Gastrocnemius medialis (tissue), 4 donors: ENCODE measurements around the gene CXCL13. TPM values are rescaled to one million over a fixed set of nuclear protein-coding genes. Genes with fewer than 3 reads are reported as not detected.
"Not testable (repeated sequence)": the region's sequence is repeated elsewhere in the genome, so short reads cannot be mapped to it uniquely, and the experiment has no call there.

ENCODE experiments used
- ATAC-seq, 2 donors: fragments of 150-250 bp; one replicate each; pipeline ENCODE4 v1.9.1; 2016
- DNase-seq, 2 donors: peaks; one replicate each; pipeline ENCODE4 v3.0.0-alpha.2; 2019
- H3K27ac ChIP-seq, 4 donors: fragments of 200-600 bp; sonication (generic); 1 replicate in 1 of 4; 2 replicates in 3 of 4; pipeline ENCODE4 v1.5.1; 2016 to 2018; ENCODE audit warnings: mild to moderate bottlenecking in 2 of 4, moderate library complexity in 1 of 4
- H3K27me3 ChIP-seq, 3 donors: fragments of 200-600 bp; sonication (generic) in 2 of 3; 1 replicate in 1 of 3; 2 replicates in 2 of 3; pipeline versions ENCODE4 v1.5.1 to v1.6.0; 2016 to 2019; ENCODE audit warnings: mild to moderate bottlenecking in 1 of 3, moderate library complexity in 1 of 3
- H3K36me3 ChIP-seq, 2 donors: fragments of 200-600 bp; sonication (generic) in 1 of 2; one replicate each; pipeline ENCODE4 v1.5.1; 2017 to 2018
- H3K4me1 ChIP-seq, 2 donors: fragments of 200-600 bp; sonication (generic) in 1 of 2; one replicate each; pipeline ENCODE4 v1.5.1; 2016 to 2017; ENCODE audit warnings: mild to moderate bottlenecking in 2 of 2
- H3K4me3 ChIP-seq, 4 donors: fragments of 200-600 bp; sonication (generic) in 3 of 4; 1 replicate in 1 of 4; 2 replicates in 3 of 4; pipeline ENCODE4 v1.5.1; 2016 to 2019; ENCODE audit warnings: mild to moderate bottlenecking in 2 of 4
- H3K9me3 ChIP-seq, 3 donors: fragments of 200-600 bp; sonication (generic) in 2 of 3; 1 replicate in 1 of 3; 2 replicates in 2 of 3; pipeline ENCODE4 v1.5.1; 2016 to 2019
- CTCF ChIP-seq, 5 experiments: fragments of 450-650 bp in 3 of 5; fragments of 200-600 bp in 2 of 5; sonication (generic) in 2 of 5; IDR thresholded peaks in 4 of 5; conservative IDR thresholded peaks in 1 of 5; 1 replicate in 4 of 5; 2 replicates in 1 of 5; pipeline ENCODE4 v1.5.1; 2016 to 2019; ENCODE audit warnings: antibody characterized with exemption in 5 of 5, mild to moderate bottlenecking in 3 of 5, moderate library complexity in 3 of 5
- POLR2A ChIP-seq, 2 donors: fragments of 450-650 bp; IDR thresholded peaks; one replicate each; pipeline ENCODE4 v1.6.1; 2017; ENCODE audit warnings: antibody characterized with exemption in 2 of 2, mild to moderate bottlenecking in 2 of 2, moderate library complexity in 2 of 2
- in situ Hi-C, 4 donors: fragments of 200-750 bp; cut with MboI; loops; one replicate each; pipeline versions ENCODE4 v1.15.0 to v1.8.0; 2017; ENCODE audit warnings: low sequenced_read_pairs in 4 of 4
- intact Hi-C: fragments of 100-400 bp; cut with DNase I; formaldehyde crosslinking; loops from one replicate; pipeline ENCODE4 v1.15.1; 2023; ENCODE audit warnings: low total_unique reads
- total RNA-seq, 4 donors: library from RNA; depleted of rRNA; stranded (reverse); fragments of >200 nt; gene quantifications; one replicate each; pipeline versions ENCODE4 v1.1.0 to v1.2.3, GENCODE V29; 2016

The CXCL13 gene
- total RNA-seq, 4 donors from 2014 or later = not detected

- no peaks in the 10 kb centered on the region for H3K9me3 ChIP-seq
- no peak overlapping the region for H3K4me3 ChIP-seq
- DNase-seq = no peak
- H3K27ac ChIP-seq = no peak overlapping the region
- no peaks in the 10 kb centered on the region for H3K27me3 ChIP-seq
- no peak for TF ChIP-seq POLR2A (IDR thresholded peaks at IDR 0.05)
- no peak for TF ChIP-seq CTCF (IDR thresholded peaks at IDR 0.05 in 4 of 5, conservative IDR thresholded peaks at IDR 0.05 in 1 of 5)
- H3K4me1 ChIP-seq = no peaks in the 10 kb centered on the region
- H3K36me3 ChIP-seq = no peaks in the 10 kb centered on the region
- in situ Hi-C loops (no loop called here), intact Hi-C loops (no loop called here)
- ATAC-seq = no peak
Observed at GRCh38 chr4:77567549-77567948, 38.1 kb upstream of the CXCL13 start.

- ATAC-seq, intact Hi-C loops, H3K9me3 ChIP-seq, H3K4me3 ChIP-seq, H3K36me3 ChIP-seq, DNase-seq, in situ Hi-C loops, H3K27me3 ChIP-seq, H3K4me1 ChIP-seq, H3K27ac ChIP-seq: not testable (repeated sequence)
Observed at GRCh38 chr4:77570508-77571214, 35.0 kb upstream of the CXCL13 start.

GRCh38 chr4:77576351-77576750, 29.3 kb upstream of the CXCL13 start:
- Histone ChIP-seq H3K27me3 (no peaks in the 10 kb centered on the region), H3K4me3 (no peak overlapping the region), H3K36me3 (no peaks in the 10 kb centered on the region), H3K4me1 (no peaks in the 10 kb centered on the region), H3K27ac (no peak overlapping the region), H3K9me3 (no peaks in the 10 kb centered on the region)
- TF ChIP-seq POLR2A (IDR thresholded peaks at IDR 0.05) (no peak), CTCF (IDR thresholded peaks at IDR 0.05 in 4 of 5, conservative IDR thresholded peaks at IDR 0.05 in 1 of 5) (no peak)
- no peak for ATAC-seq
- in situ Hi-C loops = no loop called here
- DNase-seq = no peak
- intact Hi-C loops = no loop called here

GRCh38 chr4:77578145-77578544, 27.5 kb upstream of the CXCL13 start:
- Histone ChIP-seq H3K9me3 (no peaks in the 10 kb centered on the region), H3K4me3 (no peak overlapping the region), H3K4me1 (no peaks in the 10 kb centered on the region), H3K27me3 (no peaks in the 10 kb centered on the region), H3K27ac (no peak overlapping the region), H3K36me3 (no peaks in the 10 kb centered on the region)
- intact Hi-C loops = no loop called here
- DNase-seq (no peak), ATAC-seq (no peak)
- in situ Hi-C loops = no loop called here
- TF ChIP-seq CTCF (IDR thresholded peaks at IDR 0.05 in 4 of 5, conservative IDR thresholded peaks at IDR 0.05 in 1 of 5) = no peak
- TF ChIP-seq POLR2A (IDR thresholded peaks at IDR 0.05) = no peak

GRCh38 chr4:77579406-77580076, 26.1 kb upstream of the CXCL13 start:
- Histone ChIP-seq H3K27me3 (no peaks in the 10 kb centered on the region), H3K4me3 (no peak overlapping the region), H3K27ac (no peak overlapping the region), H3K36me3 (no peaks in the 10 kb centered on the region), H3K4me1 (no peaks in the 10 kb centered on the region), H3K9me3 (no peaks in the 10 kb centered on the region)
- intact Hi-C loops (no loop called here), in situ Hi-C loops (no loop called here)
- ATAC-seq = peak in 1 of 2 donors; percentile 30
- no peak for TF ChIP-seq POLR2A (IDR thresholded peaks at IDR 0.05)
- TF ChIP-seq CTCF (IDR thresholded peaks at IDR 0.05 in 4 of 5, conservative IDR thresholded peaks at IDR 0.05 in 1 of 5) = no peak
- no peak for DNase-seq
